HEK293 (cell line): Measurements from ENCODE around the gene DST.

Experiments used
- ZBTB20 ChIP-seq: fragments of 450-650 bp; formaldehyde crosslinking; IDR thresholded peaks from 2 replicates; pipeline ENCODE4 v1.5.1; 2016; ENCODE audit warnings: missing biosample characterization, missing genetic modification characterization
- ZNF24 ChIP-seq: fragments of 450-650 bp; formaldehyde crosslinking; IDR thresholded peaks from 2 replicates; pipeline ENCODE4 v1.5.1; 2016; ENCODE audit warnings: missing biosample characterization, missing genetic modification characterization
- ZNF350 ChIP-seq: fragments of 450-650 bp; formaldehyde crosslinking; IDR thresholded peaks from 2 replicates; pipeline ENCODE4 v1.5.0; 2017; ENCODE audit warnings: missing biosample characterization, mild to moderate bottlenecking, missing genetic modification characterization
- ZNF530 ChIP-seq: fragments of 450-650 bp; formaldehyde crosslinking; IDR thresholded peaks from 2 replicates; pipeline ENCODE4 v1.5.1; 2016; ENCODE audit warnings: low read depth, missing biosample characterization, missing genetic modification characterization
- TF ChIP-seq, protein P1 (sequence below): fragments of 450-650 bp; formaldehyde crosslinking; IDR thresholded peaks from 2 replicates; pipeline ENCODE4 v1.5.1; 2016; ENCODE audit warnings: missing biosample characterization, missing genetic modification characterization
- TF ChIP-seq, protein P2 (sequence below): fragments of 450-650 bp; formaldehyde crosslinking; IDR thresholded peaks from 2 replicates; pipeline ENCODE4 v1.5.1; 2016; ENCODE audit warnings: missing biosample characterization, missing genetic modification characterization

DNA sequence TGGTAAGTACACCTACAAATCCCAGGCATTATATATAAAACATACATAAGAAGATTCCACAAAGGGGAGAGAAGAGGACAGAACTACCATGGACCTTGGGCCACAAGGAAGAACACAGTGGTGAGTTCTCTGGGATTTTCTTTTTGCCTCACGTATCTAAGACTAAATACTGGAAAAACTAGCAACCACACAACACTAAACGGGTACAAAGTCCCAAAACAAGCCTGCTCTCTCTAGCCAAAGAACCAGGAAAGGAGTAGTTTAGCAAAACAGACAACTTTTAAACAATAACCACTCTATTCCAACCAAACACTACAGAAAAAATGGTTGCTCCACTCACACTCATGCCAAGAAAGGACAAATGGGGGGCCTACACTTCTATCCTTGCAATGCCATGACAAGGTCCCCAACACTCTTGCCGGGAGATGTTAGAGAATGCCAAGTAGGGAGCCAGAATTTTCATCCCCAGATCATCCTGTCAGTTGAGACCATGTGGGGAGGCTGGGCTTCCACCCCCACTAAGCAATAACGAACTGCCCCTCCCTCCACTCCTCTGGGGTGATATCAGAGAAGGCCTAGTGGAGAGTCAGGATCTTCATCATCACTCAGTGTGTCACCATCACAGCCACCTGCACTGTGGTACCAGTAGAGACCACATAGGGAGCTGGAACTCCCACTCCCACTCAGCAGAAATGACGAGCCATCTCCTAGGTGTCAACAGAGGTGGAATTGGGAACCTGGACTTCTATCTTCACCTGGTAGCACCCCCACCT, 123.5 kb downstream of the DST start:
- no peak for TF ChIP-seq ZNF530
- no peak for TF ChIP-seq ZBTB20 (tag by site-specific recombination)
- TF ChIP-seq, protein P1, sequence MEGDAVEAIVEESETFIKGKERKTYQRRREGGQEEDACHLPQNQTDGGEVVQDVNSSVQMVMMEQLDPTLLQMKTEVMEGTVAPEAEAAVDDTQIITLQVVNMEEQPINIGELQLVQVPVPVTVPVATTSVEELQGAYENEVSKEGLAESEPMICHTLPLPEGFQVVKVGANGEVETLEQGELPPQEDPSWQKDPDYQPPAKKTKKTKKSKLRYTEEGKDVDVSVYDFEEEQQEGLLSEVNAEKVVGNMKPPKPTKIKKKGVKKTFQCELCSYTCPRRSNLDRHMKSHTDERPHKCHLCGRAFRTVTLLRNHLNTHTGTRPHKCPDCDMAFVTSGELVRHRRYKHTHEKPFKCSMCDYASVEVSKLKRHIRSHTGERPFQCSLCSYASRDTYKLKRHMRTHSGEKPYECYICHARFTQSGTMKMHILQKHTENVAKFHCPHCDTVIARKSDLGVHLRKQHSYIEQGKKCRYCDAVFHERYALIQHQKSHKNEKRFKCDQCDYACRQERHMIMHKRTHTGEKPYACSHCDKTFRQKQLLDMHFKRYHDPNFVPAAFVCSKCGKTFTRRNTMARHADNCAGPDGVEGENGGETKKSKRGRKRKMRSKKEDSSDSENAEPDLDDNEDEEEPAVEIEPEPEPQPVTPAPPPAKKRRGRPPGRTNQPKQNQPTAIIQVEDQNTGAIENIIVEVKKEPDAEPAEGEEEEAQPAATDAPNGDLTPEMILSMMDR (tag by site-specific recombination), result no peak
- no peak for TF ChIP-seq ZNF350 (tag by site-specific recombination)
- TF ChIP-seq, protein P2, sequence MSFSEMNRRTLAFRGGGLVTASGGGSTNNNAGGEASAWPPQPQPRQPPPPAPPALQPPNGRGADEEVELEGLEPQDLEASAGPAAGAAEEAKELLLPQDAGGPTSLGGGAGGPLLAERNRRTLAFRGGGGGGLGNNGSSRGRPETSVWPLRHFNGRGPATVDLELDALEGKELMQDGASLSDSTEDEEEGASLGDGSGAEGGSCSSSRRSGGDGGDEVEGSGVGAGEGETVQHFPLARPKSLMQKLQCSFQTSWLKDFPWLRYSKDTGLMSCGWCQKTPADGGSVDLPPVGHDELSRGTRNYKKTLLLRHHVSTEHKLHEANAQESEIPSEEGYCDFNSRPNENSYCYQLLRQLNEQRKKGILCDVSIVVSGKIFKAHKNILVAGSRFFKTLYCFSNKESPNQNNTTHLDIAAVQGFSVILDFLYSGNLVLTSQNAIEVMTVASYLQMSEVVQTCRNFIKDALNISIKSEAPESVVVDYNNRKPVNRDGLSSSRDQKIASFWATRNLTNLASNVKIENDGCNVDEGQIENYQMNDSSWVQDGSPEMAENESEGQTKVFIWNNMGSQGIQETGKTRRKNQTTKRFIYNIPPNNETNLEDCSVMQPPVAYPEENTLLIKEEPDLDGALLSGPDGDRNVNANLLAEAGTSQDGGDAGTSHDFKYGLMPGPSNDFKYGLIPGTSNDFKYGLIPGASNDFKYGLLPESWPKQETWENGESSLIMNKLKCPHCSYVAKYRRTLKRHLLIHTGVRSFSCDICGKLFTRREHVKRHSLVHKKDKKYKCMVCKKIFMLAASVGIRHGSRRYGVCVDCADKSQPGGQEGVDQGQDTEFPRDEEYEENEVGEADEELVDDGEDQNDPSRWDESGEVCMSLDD (tag by site-specific recombination), result no peak
- TF ChIP-seq ZNF24 (tag by site-specific recombination), result no peak
